CD4-positive, alpha-beta T cell treated with Interleukin-17A for 1 hour (primary cell): ENCODE results near the gene CLDN6.
A peak's percentile ranks its signal among the peaks of the same experiment; 100 is the strongest.

Experiments used
- DNase-seq: peaks from one replicate; pipeline ENCODE4 v3.0.0-alpha.2; 2020

Gene CLDN6

DNA sequence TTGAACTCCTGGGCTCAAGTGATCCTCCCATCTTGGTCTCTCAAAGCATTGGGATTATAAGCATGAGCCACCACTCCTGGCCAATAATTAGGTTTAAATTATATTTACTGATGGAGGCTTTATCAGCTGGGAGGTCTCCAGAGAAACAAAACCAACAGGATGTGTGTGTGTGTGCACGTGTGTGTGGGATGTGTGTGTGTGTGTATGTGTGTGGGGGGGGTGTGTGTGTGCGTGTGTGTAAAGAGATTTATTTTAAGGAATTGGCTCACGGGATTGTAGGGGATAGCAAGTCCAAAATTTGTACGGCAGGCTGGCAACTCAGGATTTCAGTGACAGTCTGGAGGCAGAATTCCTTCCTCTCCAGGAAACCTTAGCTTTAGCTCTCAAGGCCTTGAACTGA lies 33.0 kb upstream of the CLDN6 start:
- no peak for DNase-seq

DNA sequence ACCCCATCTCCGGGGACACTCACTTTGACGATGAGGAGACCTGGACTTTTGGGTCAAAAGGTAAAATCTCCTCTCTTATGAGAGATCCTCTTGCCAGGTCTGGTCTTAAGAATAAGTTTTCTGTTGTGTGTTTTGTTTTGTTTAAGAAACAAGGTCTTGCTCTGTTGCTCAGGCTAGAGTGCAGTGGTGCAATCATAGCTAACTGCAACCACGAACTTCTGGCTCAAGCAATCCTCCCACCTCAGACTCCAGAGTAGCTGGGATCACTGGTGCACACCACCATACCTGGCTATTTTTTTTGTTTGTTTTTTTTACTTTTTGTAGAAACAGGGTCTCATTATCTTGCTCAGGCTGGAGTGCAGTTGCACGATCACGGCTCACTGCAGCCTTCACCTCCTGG lies 32.5 kb upstream of the CLDN6 start:
- DNase-seq = no peak

DNA sequence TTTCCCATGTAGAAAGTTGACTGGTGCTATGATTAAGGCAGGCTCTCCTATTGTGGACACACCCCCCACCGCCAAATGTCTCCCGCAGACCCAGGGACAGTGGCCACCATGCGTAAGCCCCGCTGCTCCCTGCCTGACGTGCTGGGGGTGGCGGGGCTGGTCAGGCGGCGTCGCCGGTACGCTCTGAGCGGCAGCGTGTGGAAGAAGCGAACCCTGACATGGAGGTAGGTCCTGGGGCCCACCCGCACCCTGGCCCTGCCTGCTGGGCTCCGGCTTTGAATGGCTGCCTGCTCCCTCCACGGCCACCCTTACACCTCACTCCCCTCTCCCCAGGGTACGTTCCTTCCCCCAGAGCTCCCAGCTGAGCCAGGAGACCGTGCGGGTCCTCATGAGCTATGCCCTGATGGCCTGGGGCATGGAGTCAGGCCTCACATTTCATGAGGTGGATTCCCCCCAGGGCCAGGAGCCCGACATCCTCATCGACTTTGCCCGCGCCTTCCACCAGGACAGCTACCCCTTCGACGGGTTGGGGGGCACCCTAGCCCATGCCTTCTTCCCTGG lies 32.0 kb upstream of the CLDN6 start:
- DNase-seq = no peak

DNA sequence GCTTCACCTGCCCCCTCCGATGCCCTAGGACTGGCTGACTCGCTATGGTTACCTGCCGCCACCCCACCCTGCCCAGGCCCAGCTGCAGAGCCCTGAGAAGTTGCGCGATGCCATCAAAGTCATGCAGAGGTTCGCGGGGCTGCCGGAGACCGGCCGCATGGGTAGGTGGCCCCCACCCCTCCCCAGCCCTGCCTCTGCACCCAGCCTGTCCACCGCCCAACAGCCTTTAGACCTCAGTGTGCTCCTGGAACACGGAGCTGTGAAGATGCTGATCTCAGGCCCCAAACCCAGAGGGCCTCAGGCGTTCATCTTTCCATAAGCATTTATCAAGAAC lies 29.4 kb upstream of the CLDN6 start:
- DNase-seq = no peak

DNA sequence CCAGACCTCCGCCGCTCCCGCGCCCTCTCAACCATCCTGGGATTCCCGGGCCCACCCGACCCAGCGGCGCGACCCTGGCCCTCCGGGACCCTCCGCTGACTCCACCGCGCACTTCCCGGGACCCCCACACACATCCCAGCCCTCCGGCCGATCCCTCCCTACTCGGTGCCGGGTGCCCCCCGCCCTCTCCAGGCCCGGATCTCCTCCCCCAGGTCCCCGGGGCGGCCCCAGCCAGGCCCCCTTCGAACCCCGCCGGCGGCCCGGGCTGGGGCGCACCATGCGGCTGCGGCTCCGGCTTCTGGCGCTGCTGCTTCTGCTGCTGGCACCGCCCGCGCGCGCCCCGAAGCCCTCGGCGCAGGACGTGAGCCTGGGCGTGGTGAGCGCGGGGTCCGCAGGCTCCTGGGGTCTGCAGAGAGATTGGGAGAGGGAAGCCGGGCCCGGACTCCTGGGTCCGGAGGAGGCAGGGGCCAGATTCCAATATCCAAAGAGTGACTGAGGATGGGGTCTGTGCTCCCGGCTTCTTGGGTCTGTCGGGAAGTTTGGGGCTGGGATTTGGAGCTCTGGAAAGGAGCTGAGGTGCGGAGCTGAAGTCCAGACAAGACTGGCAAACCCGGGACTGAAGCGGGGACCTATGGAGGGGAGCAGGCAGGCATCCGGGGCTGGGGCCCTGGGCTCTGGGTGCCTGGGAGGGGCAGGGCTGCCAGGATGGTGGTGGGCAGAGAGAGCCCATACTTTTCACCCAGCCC lies 28.8 kb upstream of the CLDN6 start:
- DNase-seq = no peak

DNA sequence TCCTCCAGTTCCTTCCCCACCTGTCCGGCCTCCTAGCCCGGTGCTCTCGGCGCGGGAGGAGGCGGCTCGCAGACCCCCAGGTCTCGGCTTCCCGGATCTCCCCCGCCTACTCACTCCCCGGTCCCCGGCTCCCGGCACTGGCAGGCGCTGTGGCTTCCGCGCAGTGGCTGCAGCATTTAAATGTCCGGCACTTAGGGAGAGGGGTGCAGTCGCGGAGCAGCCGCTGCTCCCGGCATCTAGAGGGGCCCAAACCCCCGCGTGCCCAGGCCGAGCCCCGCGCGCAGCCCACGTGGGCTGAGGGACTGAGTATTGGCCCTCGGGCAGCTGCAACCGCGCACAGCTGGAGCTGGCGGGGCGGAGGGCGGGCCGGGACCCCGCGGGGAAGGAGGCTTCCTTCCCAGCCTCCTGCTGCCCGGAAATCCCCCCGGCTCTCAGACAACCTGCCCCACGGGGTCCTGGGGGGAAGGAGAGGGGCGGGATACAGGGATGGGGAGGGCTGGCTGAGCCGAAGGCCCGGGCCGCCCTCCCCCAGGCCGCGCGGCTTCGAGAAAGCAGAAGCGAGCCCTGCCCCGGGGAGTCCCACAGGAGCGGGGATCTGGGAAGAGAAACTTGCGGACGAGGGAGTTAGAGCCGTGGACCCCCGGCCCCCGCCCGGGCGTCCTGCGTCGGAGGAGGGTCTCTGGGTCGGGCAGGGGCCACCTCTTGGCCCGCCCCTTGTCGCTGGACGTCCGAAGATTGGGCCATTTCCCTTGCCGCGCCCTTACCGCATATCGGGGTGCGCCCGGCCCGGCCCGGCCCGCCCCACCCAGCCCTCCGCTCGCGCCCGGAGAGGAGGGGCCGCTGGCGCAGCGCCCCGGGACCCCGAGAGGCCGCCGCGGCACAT lies 28.0 kb upstream of the CLDN6 start, which contains the start of gene MMP25:
MMP25 (plus strand) TSS at position 804 of the 883 bp plus-strand sequence. CDS start 357 bp downstream, outside the sequence.
- DNase-seq = no peak

DNA sequence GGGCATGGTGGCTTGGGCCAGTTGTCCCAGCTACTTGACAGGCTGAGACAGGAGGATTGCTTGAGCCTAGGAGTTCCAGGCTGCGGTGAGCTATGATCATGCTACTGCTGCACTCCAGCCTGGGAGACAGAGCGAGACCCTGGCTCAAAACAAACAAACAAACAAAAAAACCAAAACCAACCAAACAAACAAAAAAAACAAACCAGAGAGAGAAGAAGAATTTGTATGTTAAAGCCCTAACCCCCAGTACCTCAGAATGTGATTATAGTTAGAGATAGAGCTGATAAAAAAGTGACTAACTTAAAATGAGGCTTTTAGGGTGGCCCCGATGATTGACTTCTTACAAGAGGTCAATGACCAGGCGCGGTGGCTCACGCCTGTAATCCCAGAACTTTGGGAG lies 26.7 kb upstream of the CLDN6 start:
- DNase-seq = no peak

DNA sequence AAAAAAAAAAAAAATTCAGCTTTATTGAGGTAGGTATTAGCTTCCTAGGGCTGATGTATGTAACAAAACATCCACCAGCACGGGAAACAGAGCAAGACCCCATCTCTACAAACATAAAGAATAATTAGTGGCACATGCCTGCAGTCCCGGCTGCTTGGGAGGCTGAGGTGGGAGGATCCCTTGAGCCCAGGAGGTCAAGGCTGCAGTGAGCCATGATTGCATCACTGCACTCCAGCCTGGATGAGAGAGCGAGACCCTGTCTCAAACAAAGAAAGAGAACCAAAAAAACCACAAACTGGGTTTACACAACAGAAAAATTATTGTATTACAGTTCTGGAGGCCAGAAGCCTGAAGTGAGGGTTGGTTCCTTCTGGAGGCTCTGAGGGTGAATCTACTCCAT lies 24.4 kb upstream of the CLDN6 start:
- no peak for DNase-seq

DNA sequence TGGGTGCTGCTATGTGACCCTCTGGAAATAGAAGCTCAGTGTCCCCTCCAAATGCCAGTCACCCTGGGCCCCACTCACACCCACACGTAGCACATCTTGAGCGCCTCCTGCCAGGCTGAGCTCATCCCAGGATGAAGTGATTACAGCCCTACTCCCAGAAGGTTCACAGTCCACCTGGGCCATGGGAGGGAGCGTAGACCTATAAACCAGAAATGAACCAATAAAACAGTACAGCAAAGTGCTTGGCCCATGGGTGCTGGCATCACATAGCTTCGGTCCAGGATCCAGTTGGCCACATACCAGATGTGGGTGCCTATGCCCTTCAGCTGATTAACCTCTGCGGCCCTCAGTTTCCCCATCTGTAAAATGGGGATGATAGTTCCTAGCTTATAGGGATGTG lies 20.9 kb upstream of the CLDN6 start:
- no peak for DNase-seq

DNA sequence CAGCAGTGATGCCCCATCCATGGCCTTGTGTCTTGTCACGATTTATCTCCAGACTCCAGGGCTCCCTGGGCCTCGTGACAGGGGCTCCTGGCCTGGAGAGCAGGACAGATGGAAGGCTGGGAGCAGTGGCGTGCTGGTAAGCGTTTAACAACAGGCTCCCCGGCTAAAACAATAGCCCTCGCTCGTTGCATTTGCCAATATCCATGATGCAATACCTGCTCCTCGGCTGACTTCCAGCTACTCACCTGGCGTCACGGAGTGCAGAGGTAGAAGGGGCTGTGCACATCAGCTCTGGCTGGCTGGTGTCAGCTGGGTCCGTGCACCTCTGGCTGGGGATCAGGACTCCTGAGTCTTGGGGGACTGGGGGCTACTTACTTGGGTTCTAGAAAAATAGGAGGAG lies 20.3 kb upstream of the CLDN6 start:
- DNase-seq = no peak

DNA sequence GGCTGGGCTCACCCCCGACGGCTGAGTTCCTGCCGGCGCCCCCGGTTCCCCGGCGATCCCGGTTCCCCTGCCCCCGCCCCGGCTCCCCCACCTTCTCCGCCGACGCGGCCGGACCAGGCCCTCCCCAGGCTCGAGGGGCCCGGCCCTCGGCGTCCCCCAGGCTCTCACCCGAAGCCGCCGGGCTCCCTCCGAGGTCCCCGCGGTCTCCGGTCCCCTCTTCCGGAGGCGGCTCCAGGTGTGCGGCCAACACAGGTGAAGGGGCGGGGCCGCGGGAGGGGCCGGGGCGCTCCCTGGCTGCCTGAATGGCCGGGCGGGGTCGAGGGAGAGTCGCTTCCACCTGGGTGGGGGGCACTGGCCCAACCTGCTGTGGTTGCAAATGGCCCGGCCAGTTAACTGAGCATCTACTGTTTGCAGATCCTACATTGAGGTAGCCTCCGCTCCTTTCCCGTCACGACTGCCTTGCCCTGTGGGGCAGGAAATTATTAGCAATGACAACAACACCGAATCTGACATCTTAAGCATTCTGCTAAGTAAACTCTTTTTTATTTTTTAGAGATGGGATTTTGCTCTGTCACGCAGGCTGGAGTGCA lies 18.8 kb upstream of the CLDN6 start, which contains the start of gene BICDL2:
BICDL2 (minus strand) TSS at position 219 of the 590 bp plus-strand sequence. CDS start 1,448 bp downstream, outside the sequence.
- no peak for DNase-seq

DNA sequence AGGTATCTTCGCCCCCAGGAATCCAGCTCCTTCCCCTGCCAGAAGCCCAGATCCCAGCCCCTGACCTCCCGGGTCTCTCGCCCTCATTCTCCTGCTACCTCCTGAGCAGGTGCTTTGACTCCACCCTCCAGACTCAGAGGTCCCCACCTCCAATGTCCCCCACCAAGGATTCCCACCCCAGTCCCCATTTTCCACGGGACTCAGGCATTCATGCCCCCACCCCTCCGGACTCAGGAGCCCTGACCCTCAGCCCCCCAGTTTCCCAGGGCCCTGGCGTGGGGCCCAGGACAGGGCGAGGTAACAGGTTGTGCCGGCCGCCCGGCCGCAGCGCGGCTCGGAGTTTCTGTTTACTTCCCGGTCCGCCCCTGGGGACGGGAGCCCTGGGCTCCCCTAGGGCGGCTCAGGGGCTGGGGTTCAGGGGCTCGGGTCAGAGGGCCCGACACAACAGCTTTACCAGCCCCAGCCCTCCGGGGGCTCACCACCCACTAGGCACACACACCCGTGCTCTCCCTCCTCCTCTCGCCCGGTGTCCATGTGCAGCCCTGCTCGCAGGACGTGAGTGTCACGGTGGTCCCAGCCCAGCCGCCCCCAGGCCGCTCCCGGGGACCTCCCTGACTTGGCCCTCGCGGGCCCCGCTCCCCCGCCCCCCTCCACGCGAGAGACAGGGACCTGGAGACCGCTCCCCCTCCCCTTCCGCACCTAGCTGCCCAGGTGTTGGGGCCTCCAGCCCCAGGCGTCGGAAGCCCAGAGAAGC lies 18.2 kb upstream of the CLDN6 start:
- no peak for DNase-seq

DNA sequence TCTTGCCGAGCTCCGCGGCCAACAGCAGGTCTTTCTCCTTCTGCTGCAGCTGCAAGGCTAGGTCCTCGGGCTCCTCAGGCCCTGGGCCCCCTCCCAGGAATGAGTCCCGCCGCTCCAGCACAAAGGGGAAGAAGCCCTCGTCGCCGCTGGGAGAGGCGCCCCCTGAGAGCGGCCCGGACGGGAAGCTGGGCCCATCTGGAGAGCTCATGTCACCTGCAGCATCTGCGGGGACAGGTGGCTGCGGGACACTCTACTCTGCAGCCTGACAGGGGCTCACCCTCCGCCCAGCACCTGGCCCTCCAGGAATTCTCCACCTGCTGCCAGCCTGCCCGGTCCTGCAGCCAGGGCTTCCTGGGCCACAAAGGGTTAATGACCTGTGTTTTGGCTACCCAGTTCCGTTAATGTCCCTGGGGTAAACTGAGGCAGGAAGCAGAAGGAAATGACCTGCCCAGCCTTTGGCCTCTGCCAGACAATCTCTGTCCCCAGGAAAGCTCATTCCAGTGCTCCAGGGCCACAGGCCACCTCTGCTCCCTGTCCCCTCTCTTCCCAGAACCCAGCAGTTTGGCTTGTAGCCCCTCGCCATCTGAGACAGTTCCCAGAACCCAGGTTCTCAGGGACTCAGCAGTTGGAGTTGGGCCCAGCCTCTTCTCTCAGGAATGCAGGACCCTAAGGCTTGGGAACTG lies 17.4 kb upstream of the CLDN6 start:
- DNase-seq = no peak

DNA sequence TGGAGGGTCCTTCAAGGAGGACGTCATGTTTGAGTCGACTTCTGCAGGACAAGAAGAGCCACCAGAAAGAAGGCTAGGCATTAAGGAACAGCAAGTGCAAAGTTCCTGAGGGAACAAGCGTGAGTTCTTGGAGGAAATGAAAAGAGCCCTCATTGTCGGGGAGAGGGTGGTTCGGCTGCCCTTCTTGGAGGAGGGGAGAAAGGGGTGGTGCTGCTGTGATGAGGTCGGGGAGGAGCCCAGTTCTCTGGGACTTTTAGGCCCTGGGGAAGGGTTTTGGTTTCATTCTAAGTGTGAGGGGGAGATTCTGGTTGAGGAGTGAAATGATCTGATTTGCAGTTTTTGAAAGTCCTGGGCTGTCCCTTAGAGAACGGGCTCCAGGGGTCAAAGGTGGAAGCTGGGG lies 14.6 kb upstream of the CLDN6 start:
- DNase-seq = no peak

DNA sequence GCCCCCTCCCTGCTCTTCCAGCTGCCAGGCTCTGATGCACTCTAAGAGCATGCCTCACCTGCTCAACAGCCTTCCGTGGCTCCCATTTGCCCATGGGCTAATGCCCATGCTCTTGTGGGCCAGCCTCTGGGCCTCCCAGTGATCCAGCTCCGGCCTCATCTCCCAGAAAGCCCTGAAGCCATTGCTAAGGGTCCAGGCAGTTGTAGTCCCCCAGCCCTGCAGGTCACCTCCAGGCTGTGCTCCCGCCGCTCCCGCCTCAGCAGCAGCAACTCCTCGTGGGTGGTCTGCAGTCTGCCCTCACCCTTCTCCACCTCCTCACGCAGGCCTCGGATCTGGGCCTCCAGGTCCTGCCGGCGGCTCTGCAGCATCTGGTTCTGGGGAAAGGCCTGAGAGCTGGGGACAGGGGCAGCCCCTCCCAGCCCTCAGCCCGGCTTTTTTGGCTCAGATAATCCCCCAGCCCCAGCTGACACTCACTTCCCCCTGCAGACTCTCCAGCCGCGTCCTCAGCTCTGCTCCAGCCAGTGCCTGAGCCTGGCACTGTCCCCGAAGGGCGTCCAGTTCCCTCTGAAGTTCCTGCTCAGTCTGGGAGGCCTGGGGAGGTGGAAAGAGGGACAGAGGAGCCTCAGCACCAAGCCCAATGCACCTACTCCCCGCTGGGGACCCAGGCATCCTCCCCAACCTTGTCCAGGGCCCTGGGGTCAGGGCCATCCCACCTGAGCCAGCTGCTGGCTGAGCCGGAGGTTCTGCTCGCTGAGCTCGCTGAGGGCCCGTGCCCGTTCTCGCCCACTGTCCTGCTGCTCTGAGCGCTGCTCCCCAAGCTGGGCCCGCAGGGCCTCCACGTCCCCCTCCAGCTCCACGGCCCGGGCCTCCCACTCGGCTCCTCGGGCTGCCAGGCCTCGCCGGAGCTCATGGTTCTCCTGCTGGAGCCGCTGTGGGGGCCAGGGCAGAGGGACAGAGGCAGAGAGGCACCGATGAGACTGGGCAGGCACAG lies 12.5 kb upstream of the CLDN6 start:
- DNase-seq = no peak

DNA sequence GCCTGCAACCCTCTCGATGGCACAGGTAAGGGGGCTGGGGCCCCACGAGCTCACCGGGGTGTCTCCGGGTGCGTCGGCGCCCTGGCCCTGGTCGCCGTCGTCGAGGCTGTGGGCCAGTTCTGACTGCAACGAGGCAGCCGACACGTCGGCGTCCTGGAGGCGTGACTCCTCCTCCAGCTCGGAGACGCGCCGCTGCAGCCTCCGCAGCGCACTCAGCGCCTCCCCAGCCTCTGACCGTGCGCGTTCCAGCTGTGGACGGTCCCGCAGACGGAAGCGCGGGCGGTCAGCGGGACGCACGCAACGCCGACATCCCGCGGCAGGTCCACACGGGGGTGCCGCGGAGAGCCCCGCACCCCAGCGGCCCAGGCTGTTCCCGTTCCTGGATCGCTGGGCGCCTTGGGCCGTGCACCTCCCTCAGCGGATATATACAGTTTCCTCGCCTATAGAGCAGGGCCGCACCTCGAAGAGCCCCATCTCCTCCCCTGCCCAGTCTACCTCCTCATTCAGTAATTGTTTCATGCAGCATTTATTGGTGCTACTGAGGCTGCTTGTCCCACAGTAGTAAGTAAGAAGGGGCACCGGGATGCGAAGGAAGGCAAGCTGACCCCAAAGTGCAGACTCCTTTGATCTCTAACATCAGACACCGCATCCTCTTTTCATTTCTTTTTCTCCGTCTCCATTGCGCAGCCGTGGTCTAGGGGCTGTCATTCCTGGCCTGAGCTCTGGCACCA lies 11.7 kb upstream of the CLDN6 start:
- peak; percentile 43 for DNase-seq

DNA sequence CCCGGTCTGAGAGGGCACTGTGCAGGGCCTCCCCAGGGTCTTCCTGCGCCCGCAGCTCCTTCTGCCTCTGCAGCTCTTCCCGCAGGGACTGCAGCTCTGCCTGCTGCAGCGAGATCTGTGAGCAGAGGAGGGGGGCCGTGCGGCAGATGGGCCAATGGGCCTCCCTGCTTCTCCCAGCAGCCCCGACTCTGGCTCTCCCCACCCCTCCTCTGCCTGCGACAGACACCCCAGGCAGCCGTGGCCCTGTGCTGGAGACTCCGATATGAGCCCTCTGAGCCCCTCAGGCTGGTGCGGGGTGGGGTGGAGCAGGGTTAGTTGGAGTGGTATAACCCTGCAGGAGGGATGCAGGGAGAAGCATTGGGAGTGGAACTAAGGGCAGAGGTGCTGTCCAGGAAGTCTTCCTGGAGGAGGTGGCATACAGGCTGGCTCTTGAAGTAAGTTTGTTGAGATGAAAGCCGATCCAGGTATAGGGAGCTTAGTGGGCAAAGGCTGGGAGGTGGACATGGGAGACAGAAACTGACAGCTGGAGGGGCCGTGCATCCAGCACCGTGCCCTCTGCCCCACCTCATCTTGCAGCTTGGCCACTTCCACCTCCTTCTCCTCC lies 10.8 kb upstream of the CLDN6 start:
- no peak for DNase-seq

DNA sequence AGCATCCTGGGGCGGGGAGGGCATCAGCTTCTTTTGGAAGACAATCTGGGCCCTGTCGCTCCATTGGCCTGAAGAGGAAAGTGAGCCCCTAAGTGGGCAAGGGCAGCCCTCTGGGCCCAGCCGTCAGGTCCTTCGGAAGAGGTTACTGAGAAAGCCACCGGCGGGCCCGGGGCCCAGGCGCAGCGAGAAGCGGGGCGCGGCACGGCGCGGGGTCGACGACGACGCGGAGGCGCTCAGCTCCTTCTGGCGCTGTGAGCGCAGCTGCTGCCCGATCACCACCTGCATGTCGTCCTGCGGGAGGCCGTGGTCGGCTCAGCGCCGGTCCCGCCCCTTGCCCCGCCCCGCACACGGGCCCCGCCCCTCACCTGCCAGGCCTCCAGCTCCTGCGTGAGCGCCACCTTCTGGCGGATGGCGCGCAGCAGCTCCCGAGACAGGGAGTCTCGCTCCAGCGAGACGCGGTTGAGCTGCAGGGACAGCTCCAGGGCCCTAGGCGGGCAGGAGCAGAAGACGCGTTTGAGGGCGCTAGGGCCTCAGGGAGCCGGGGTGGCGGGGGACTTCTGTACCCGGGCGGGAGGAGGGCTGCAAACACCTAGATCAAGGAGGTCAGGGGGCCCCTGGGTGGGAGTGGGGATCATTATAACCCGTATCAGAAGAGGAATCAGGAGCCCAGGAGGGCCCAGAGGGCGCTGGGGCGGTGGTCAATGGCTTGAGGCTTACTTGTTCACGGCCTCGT lies 10.2 kb upstream of the CLDN6 start:
- peak; percentile 88 for DNase-seq

DNA sequence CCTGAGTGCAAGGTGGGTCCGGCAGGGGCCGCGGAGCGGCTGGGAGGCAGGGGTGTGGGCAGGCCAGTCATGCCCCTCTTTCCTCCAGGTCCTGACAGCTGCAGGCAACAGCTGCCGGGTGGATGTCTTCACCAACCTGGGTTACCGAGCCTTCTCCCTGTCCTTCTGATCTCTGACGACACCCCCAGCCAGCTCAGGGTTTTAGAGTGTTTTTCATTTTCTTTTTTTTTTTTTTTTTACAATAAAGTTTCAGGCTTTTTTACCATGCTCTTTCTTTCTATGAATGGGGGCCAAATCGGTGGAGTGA lies 9.5 kb upstream of the CLDN6 start:
- DNase-seq = no peak
